ENCODE measurements around the gene ETHE1.
A peak's percentile ranks its signal among the peaks of the same experiment; 100 is the strongest.
"Not testable (repeated sequence)": the region's sequence is repeated elsewhere in the genome, so short reads cannot be mapped to it uniquely, and the experiment has no call there.

The ETHE1 gene

DNA sequence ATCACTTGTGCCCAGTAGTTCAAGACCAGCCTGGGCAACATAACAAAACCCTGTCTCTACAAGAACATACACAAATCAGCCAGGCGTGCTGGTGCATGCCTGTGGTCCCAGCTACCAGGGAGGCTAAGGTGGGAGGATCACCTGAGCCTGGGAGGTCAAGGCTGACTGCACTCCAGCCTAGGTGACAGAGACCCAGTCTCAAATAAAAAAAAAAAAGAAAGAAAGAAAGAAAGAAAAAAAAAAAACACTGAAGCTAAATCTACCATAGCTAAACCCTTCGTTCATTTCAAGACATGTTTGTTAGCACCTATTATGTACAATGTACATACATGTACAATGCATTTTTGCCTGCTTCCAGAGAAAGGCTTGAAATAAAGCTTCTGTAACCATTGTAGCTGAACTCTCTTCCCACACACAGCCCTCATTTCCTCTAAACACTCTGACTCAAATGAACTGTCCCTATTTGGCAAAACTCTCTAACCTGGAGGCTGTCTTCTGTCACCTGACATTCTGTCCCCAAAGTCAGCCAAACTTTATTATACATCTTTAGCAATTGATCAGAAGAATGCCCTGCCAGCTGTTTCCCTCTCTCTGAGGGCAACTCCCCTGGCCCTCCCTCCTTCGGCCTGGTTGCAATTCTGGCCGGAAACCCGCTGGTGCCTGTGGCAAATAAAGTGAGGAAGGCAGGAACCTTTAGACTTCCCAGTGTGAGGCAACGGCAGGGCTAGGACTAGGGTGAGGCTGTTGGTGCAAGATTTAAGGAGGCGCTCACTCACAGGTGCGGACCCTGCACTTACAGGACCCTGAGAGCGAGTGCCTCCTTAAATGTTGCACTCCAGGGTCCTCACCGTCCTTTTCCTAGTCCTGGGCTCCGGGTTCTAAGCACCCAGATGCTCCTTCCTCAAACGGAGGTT is 1.8 kb downstream of the ETHE1 start:
- no peak for DNase-seq (ENCODE audit: low read depth in 2 of 2, low spot score in 1 of 2)

DNA sequence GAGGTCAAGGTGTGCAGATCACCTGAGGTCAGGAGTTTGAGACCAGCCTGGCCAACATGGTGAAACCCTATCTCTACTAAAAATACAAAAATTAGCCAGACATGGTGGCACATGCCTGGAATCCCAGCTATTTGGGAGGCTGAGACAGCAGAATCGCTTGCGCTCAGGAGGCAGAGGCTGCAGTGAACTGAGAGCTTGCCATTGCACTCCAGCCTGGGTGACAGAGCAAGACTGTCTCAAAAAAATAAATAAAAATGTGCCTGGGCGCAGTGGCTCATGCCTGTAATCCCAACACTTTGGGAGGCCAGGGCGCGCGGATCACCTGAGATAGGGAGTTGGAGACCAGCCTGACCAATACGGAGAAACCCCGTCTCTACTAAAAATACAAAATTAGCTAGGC is 3.3 kb downstream of the ETHE1 start:
- not testable (repeated sequence) for DNase-seq (ENCODE audit: low read depth in 2 of 2, low spot score in 1 of 2)

DNA sequence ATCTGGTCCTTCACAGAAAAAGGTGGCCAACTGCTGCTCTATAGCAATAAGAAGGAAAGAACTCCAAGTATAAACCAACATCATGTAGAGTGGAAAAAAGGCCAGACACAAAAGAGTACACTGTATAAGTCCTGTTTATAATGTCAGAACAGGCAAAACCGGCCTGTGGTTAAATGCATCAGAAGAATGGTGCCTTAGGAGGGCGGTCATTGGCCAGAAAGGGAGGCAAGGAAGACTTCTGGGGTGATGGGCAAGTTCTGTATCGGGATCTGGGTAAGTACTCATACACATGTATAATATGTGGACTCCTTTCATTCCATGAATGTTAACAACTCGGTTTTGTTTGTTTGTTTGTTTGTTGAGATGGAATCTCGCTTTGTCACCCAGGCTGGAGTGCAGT is 4.1 kb downstream of the ETHE1 start:
- no peak for DNase-seq (ENCODE audit: low read depth in 2 of 2, low spot score in 1 of 2)

DNA sequence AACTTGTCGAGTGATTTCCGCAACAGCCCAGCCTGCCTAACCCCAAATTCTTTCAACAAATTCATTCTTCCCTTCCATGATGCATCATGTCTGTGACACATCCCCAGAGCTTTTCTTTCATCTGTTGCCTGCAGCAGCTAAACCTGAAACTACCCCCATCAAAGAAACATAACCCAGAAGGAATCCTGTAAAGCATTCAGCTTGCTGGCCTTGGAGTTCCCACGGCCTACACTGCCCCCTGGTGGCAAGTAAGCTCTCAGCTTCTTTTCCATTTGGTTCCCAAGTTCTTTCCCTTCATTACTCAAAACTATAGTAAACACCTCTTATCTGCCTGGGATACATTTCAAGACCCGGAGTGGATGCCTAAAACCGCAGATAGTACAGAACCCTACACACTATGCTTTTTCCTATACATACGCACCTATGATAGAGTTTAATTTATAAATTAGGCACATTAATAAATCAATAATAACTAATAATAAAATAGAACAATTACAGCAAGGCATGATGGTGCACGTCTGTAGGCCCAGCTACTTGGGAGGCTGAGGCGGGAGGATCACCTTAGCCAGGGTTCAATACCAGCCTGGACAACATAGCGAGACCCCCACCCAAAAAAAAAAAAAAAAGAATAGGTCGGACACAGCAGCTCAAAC is 7.4 kb downstream of the ETHE1 start:
- peak in 1 of 2 donors; percentile 72 for DNase-seq (ENCODE audit: low read depth in 2 of 2, low spot score in 1 of 2)

DNA sequence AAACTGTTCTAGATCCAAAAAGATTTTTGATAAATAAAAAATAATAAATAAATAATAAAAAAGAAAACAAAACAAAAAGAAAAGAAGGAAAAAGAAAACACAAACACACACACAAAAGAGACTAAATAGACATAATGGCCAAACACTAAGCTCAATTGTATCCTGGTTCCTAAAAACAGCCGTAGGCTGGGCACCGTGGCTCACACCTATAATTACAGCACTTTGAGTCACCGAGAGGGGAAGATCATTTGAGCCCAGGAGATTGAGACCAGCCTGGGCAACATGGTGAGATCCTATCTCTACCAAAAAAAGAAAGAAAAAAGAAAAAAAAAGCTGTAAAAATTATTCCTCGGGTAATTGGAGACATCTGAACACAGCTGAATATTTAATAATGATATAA is 8.9 kb downstream of the ETHE1 start:
- no peak for DNase-seq (ENCODE audit: low read depth in 2 of 2, low spot score in 1 of 2)

DNA sequence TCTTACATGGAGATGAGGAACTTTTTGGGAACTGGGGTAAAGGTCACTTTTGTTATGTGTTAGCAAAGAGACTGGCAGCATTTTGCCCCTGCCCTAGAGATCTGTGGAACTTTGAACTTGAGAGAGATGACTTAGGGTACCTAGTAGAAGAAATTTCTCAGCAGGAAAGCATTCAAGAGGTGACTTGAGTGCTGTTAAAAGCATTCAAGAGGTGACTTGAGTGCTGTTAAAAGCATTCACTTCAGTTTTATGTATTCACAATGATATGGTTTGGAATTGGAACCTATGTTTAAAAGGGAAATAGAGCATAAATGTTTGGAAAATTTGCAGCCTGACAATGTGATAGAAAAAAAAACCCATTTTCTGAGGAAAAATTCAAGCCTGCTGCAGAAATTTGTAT is 14.6 kb downstream of the ETHE1 start:
- DNase-seq (ENCODE audit: low read depth in 2 of 2, low spot score in 1 of 2), result not testable (repeated sequence)

DNA sequence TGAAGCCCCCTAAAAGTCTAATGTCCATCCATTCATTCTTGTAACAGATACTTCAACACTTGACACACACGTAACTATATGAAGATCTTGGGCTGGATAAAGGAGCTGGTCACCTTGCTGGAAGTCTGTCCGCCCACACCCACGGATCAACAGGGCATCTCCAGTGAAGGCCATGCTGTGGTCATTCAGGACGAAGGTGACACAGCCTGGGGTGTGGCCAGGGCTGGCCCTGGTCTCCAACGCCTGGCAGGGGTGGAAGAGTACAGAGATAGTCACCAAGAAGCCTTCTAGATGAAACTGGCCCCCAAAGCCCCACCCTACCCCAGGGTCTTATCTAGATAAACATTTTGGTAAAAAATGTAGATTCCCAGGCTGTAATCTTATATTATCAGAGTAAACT is 15.7 kb downstream of the ETHE1 start:
- DNase-seq (ENCODE audit: low read depth in 2 of 2, low spot score in 1 of 2), result no peak

DNA sequence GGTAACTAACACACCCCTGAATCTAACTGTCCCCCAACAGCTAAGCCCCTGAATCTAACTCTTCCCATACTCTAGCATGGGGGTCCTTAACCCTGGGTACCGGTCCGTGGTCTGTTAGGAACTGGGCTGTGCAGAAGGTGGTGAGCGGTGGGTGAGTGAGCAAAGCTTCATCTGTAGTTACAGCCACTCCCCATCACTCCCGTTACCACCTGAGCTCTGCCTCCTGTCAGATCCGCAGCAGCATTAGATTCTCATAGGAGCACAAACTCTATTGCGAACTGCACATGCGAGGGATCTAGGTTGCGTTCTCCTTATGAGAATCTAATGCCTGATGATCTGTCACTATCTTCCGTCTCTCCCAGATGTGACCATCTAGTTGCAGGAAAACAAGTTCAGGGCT is 16.3 kb downstream of the ETHE1 start:
- DNase-seq (ENCODE audit: low read depth in 2 of 2, low spot score in 1 of 2), result no peak

DNA sequence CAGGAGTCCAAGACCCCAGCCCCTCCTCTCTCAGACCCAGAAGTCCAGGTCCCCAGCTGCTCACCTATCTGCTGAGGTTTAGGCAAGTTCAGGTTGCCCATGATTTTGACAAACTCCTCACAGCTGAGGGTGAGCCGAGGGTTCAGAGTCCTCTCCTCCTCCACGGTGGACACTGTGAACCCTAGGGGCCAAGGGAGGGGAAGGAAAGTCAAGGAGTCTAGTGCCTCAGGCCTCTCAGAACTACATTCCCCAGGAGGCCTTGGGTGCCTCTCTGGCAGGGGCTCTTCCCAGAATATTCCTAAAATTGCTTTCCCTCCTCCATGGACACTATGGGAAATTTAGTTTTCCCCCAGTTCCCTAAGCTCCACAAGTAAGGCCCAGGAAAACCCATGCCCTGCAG is 19.1 kb downstream of the ETHE1 start:
- DNase-seq (ENCODE audit: low read depth in 2 of 2, low spot score in 1 of 2), result no peak

DNA sequence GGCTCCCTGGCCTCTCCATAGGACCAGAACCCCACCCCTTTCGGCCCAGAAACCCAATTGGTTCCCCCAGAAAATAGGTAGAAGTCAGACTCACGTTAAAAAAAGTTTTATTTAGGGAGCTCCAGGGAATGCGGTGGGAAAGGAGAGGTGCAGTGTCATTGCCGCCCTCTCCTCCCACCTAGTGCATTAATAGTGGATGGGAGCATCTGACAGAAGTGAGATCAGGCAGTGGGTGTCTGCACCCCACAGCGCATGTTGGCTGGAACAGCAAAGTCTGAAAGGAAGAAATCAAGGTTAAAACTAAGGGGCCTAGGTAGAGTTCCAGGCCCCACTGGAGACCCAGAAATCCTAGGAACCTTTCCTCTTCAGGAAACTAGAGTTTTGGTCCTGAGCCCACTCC is 20.4 kb downstream of the ETHE1 start:
- DNase-seq (ENCODE audit: low read depth in 2 of 2, low spot score in 1 of 2), result no peak

DNA sequence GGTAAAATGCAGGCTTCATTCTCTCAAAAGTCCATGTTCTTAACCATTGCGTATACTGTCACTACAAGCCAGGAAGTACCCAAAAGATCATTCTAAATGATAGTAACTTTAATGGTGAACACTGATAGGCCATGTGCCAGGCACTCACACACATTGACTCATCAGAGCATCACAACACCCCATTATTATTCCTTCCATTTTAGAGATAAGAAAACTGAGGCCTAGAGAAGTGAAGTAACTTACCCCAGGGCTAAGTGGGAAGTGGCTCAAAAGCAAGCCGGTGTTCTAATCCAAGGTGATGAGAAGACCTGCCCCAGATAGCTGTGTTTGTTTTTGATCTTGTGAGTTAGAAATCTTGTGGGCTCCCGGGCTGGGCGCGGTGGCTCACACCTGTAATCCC is 21.1 kb downstream of the ETHE1 start:
- DNase-seq (ENCODE audit: low read depth in 2 of 2, low spot score in 1 of 2), result no peak

DNA sequence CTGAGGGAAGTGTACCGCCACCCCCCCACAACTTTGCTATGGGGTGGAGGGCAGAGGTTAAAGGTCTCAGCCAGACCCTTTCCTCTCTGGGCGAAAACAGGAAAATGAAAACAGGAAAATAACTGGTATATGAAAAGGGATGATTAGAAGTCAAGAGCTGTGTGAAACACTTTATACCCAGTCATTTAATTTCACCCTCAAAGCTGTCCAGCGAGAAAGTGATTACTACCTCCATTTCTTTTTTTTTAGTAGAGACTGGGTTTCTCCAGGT is 21.9 kb downstream of the ETHE1 start:
- no peak for DNase-seq (ENCODE audit: low read depth in 2 of 2, low spot score in 1 of 2)

DNA sequence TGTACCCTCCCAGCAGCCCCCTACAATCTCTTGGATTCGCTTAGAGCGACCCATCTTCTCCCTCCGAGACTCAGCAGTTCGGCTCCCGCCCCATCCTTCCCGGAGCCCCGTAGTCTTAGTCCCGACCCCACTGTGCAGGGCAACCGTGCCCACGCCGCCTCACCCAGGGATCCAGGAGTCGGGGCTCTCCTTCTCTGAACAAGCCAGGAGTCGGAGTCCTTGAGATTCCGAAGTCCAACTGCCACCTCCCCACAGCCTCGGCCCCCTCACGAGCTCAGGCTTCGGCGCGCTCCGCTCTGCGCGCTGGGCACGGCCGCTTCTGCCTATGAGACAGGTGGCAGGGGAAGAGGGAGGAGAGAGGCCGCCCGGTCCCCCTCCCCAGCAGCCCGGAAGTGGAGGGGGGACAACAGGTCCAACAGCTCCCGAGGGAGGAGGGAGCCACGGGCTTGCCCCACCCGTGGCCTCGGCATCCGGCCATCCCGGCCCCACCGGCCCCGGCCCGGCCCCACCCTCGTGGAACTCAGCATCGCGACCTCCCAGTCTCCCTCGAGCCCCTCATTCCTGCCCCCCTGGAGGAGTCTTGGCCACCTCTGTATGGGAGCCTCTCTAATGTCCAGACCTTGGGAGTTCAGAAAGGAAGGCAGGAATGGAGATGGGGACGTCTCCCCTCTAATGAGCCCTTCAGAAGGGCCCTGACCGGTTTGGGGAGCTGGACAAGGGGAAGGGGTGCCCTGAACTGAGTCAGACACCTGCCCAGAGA is 22.4 kb downstream of the ETHE1 start, which contains the start of gene PHLDB3:
TSS of gene PHLDB3 (minus strand) at position 321 of the 760 bp plus-strand sequence. CDS start 628 bp downstream, outside the sequence.
- no peak for DNase-seq (ENCODE audit: low read depth in 2 of 2, low spot score in 1 of 2)

DNA sequence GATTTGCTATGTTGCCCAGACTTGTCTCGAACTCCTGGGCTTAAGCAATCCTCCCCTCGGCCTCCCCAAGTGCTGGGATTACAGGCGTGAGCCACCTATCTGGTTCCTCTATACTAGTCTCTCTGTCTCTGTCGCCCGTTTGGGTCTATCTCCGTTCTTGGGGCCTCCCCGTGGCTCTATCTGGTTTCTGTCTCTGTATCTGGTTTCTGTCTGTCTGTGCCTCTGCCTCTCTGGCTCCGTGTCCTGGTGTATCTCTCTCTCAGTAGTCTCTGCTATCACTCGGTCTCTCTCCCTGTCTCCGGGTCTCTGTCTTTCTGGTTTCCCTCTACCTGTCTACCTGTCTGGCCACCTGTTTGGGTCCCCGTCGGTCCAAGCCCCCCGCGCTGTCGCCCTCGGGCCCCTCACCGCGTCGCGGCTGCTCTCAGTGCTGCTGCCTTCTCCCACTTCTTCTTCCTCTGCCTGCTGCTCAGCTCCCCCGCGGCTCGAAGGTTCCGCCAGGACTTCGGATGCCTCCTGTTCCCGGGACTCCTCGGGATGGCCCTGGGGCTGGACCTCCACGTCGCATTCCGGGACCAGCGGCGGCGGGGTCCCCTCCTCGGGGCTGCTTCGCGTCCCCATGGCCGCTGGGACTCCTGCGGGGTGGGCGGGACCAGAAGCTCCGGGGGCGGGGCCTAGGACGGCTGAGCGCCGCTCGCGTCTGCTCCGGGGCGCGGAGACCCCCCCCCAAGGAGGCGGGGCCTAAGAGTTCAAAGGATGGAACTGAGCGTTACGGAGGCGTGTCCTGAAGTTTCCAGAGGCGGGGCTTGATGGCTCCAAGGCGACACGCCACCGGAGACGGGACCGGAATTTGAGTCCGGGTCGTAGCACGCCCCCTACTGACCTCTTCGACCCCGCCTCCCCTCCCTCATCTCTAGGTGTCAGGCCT is 23.2 kb downstream of the ETHE1 start:
- DNase-seq (ENCODE audit: low read depth in 2 of 2, low spot score in 1 of 2), result peak; percentile 98 to 99

DNA sequence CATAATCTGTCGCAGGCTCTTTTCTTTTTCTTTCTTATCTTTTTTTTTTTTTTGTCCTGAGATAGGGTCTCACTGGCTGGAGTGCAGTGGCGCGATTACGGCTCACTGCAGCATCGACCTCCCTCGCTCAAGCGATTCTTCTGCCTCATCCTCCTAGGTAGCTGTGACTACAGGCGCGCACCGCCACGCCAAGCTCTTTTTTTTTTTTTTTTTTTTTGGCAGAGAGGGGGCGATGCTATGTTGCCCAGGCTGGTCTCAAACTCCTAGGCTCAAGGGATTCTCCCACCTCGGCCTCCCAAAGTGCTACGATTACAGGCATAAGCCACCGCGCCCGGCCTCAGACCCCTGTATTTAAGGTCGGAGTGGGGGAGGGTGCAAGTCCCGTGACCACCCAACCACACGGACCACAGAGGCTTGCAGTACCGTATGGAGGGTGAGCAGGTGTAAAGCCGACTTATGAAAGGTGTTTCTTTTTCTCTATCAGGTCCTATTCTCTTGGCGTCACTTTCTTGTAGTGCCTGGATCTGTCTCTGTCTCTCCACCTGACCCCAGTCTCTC is 24.5 kb downstream of the ETHE1 start:
- no peak for DNase-seq (ENCODE audit: low read depth in 2 of 2, low spot score in 1 of 2)

DNA sequence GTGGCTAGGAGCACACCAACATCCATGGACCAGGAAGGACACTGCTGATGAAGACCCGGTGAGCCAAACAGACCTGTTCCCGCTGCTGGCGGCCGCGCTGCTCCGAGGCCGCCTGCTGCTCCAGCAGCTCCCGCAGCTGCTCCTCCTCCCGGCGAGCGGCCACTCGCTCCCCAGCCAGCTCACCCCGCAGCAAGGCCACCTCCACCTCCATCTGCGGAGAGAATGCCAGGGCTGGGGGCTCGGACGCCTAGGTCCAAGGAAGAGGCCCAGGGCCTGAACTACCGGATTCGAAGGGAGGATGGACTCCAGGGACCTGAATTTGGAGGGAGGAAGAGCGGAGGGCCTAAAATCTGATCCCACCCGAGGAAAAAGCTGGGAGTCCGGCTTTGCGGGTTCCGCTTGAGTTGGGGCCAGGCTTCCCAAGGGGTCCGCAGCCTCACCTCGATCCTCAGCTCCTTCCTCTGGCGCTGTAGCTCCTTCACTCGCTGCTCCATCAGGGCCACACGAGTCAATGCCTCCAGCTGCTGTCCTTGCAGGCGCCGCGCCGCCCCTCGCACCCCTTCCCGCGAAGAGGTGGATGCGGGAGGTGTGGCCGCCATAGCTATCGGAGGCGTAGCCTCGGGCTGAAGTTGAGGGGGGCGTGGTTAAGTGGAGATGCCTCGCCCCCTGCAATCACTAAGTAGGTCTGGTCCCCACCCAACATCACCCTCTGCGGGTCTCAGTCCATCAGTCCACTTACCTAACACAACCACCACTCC is 25.2 kb downstream of the ETHE1 start:
- DNase-seq (ENCODE audit: low read depth in 2 of 2, low spot score in 1 of 2), result no peak

DNA sequence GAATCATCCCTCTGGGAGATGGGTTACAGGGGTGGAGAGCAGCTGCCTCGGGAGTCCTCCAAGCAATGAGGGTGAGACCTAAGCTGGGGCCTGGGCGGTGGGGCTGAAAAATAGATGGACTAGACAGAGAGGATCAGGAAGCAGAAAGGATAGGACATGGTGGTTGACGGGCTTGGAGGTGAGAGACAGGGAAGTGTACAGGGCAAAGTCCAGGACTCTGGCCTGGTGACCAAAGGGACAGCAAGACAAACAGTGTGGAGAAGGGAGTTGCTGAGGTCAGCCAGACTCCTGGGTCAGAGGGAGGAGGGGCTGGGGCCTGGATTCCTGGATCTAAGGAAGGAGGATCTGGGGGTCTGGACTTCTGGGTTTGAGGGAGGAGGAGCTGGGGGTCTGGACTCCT is 28.0 kb downstream of the ETHE1 start:
- no peak for DNase-seq (ENCODE audit: low read depth in 2 of 2, low spot score in 1 of 2)

DNA sequence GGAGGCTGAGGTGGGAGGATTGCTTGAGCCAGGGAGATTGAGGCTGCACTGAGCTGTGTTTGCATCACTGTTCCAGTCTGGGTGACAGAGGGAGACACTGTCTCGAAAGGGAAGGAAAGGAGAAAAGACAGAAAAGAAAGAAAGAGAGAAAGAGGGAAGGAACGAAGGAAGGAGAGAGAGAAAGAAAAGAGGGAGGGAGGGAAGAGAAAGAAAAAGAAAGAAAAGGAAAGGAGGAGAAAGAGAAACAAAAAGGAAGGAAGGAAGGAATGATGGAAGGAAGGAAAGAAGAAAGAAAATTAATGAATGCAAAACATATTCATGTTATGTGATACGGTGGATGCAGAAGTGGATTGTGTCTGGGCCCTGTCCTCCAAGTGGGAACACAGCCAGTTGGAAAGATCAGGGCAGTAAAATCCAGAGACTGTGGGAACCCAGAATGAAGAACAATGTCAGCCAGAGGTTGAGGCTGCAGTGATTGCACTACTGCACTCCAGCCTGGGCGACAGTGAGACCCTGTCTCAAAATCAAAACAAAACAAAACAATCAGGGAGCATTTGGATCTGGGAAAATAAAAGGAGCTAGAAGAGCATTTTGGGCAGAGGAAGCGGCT is 28.7 kb downstream of the ETHE1 start:
- DNase-seq (ENCODE audit: low read depth in 2 of 2, low spot score in 1 of 2), result no peak

DNA sequence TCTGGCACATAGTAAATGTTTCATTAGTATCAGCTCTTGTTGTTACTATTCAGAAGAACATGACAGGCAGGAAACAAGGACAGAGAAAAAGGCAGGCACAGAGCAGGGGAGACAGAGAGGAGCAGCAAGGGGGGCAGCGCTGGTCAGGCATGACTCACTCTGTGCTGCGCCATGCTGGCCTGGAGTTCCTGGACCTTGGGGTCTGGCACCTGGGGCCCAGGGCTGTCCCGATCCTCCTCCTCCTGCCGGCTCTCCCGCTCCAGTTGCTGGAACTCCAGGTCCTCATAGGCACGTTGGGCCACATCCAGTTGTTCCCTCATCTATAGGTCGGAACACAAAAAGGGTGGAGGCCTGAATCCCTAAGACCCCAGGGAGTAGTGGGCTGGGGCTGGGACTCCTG is 30.0 kb downstream of the ETHE1 start:
- DNase-seq (ENCODE audit: low read depth in 2 of 2, low spot score in 1 of 2), result no peak

Data from stimulated activated CD8-positive, alpha-beta memory T cell treated with anti-CD3 and anti-CD28 coated beads, Interleukin-4, amount 100 ng/mL, for 1 hour (primary cell).